Rectal smooth muscle tissue (tissue), 1 donor: ENCODE measurements around the gene P4HA2.
A peak's percentile ranks its signal among the peaks of the same experiment; 100 is the strongest.

ENCODE experiments used
- H3K27ac ChIP-seq: one replicate; pipeline ENCODE4 v1.7.0; 2013; ENCODE audit warnings: low read depth, low read length, inconsistent platforms
- H3K27me3 ChIP-seq: one replicate; pipeline ENCODE4 v1.7.0; 2013; ENCODE audit warnings: low read length; ENCODE audit not compliant: control insufficient read depth, insufficient read depth
- H3K36me3 ChIP-seq: one replicate; pipeline ENCODE4 v1.7.0; 2013; ENCODE audit warnings: low read length; ENCODE audit not compliant: control insufficient read depth, insufficient read depth
- H3K4me1 ChIP-seq: one replicate; pipeline ENCODE4 v1.7.0; 2013; ENCODE audit warnings: low read length; ENCODE audit not compliant: control insufficient read depth, insufficient read depth
- H3K4me3 ChIP-seq: one replicate; pipeline ENCODE4 v1.7.0; 2013; ENCODE audit warnings: low read length
- H3K9ac ChIP-seq: one replicate; pipeline ENCODE4 v1.7.0; 2013; ENCODE audit warnings: low read length

The P4HA2 gene

DNA sequence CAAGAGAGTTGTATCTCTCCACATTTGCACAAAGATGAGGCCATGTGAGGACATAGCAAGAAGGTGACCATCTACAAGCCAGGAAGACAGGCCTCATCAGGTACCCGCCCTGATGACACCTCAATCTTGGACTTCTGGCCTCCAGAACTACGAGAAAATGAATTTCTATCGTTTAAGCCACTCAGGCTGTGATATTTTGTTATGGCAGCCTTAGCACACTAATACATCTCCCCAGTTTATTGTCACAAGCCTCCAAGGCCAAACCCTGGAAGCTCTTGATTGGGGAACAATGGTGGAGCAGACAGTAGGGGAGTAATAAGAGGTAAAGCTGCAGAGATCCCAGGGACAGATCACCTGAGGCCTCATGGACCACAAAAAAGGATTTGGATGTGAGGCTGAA is 7.7 kb upstream of the P4HA2 start:
- no peaks in the 10 kb centered on the region for H3K27me3 ChIP-seq
- H3K27ac ChIP-seq: no peak overlapping the region
- H3K36me3 ChIP-seq: no peaks in the 10 kb centered on the region
- no peak overlapping the region for H3K4me3 ChIP-seq
- no peaks in the 10 kb centered on the region for H3K4me1 ChIP-seq
- H3K9ac ChIP-seq: no peak overlapping the region

DNA sequence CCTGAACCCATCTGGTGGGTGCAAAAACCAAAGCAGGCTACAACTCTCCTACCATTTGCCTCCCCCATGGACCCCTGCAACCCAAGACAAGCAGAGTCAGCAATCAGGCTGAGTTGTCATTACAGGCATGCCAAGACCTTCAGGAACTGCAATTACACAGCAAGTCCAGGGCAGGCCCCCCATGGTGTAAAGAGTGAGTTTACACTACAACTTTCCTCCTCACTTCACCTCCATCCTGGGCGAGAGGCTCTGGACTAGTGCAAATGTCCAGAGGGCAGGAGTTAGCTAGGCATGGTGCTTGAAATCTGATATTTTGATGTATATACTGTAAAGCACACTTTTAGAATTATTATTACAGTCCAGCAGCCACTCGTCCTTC is 7.0 kb upstream of the P4HA2 start:
- no peaks in the 10 kb centered on the region for H3K4me1 ChIP-seq
- H3K9ac ChIP-seq: no peak overlapping the region
- H3K36me3 ChIP-seq: no peaks in the 10 kb centered on the region
- no peak overlapping the region for H3K27ac ChIP-seq
- no peaks in the 10 kb centered on the region for H3K27me3 ChIP-seq
- H3K4me3 ChIP-seq: no peak overlapping the region

- H3K4me1 ChIP-seq: no peaks in the 10 kb centered on the region
- no peaks in the 10 kb centered on the region for H3K36me3 ChIP-seq
- H3K27ac ChIP-seq: no peak overlapping the region
- H3K9ac ChIP-seq: no peak overlapping the region
- H3K27me3 ChIP-seq: no peaks in the 10 kb centered on the region
- no peak overlapping the region for H3K4me3 ChIP-seq
Measured at GRCh38 chr5:132233811-132234683, 6.4 kb upstream of the P4HA2 start.

DNA sequence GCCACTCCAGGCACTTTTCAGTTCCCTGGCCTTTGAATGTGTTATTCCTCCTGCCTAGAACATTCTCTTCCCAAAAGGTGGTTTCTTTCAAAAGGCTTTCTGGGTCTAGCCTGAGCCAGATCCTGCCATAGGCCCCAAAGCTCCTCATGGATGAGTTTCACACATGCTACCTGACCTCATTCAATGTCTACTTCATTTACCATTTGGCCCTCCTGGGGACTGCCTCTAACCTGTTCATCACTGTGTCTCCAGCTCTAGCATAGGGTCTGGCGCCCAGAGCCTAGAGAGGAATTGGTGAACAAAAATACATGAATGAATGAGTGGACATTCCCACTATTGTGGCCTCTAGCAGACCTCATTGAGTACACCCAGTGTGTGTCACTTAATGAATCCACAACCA is 5.4 kb upstream of the P4HA2 start:
- no peak overlapping the region for H3K27ac ChIP-seq
- H3K4me3 ChIP-seq: no peak overlapping the region
- H3K9ac ChIP-seq: no peak overlapping the region
- no peaks in the 10 kb centered on the region for H3K36me3 ChIP-seq
- H3K4me1 ChIP-seq: no peaks in the 10 kb centered on the region
- no peaks in the 10 kb centered on the region for H3K27me3 ChIP-seq

- H3K36me3 ChIP-seq: no peaks in the 10 kb centered on the region
- no peak overlapping the region for H3K4me3 ChIP-seq
- H3K4me1 ChIP-seq: no peaks in the 10 kb centered on the region
- H3K27ac ChIP-seq: no peak overlapping the region
- no peak overlapping the region for H3K9ac ChIP-seq
- H3K27me3 ChIP-seq: no peaks in the 10 kb centered on the region
Measured at GRCh38 chr5:132232465-132232864, 4.8 kb upstream of the P4HA2 start.

DNA sequence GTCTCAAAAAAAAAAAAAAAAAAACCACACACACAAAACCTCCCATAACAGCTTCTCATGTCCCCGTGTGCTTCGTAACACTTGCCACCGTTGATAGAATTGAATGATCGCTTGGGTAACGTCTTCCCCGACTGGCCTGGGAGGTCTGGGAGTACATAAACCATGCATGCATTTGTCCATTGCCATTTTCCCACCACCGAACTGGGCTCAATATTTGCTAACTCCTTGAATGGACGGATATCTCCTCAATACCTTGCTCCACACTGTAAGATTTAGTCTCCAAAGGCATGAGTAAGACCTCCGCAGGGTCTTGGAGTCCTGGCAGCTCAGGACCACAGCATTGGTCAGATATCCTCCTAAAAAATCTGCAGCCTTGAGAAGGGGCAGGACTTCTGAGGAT is 3.2 kb upstream of the P4HA2 start:
- H3K4me3 ChIP-seq: no peak overlapping the region
- H3K36me3 ChIP-seq: no peaks in the 10 kb centered on the region
- no peak overlapping the region for H3K27ac ChIP-seq
- peaks cover 8% of the 10 kb centered on the region for H3K4me1 ChIP-seq
- no peaks in the 10 kb centered on the region for H3K27me3 ChIP-seq
- no peak overlapping the region for H3K9ac ChIP-seq

DNA sequence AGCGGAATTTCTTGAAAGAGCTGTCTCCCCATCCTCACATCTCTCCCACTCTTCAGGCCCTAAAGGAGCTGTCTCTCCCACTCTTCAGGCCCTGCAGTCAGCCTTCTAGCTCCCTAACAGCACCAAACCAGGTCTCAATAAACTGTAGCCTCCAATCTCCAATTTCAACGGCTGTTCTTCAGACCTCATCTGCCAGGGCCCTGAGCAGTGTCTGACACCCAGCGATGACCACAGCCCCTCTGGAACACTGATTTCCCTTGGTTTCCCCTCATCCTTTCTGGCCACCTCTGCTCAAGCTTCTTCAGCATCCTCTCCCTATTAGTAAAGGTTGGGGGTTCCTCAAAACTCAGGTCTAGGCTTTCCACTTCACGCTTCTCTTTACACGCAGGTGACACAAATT is 1.6 kb upstream of the P4HA2 start:
- Histone ChIP-seq H3K4me3 (no peak overlapping the region), H3K36me3 (no peaks in the 10 kb centered on the region), H3K4me1 (peaks cover 24% of the 10 kb centered on the region), H3K27me3 (no peaks in the 10 kb centered on the region), H3K9ac (no peak overlapping the region), H3K27ac (no peak overlapping the region)

DNA sequence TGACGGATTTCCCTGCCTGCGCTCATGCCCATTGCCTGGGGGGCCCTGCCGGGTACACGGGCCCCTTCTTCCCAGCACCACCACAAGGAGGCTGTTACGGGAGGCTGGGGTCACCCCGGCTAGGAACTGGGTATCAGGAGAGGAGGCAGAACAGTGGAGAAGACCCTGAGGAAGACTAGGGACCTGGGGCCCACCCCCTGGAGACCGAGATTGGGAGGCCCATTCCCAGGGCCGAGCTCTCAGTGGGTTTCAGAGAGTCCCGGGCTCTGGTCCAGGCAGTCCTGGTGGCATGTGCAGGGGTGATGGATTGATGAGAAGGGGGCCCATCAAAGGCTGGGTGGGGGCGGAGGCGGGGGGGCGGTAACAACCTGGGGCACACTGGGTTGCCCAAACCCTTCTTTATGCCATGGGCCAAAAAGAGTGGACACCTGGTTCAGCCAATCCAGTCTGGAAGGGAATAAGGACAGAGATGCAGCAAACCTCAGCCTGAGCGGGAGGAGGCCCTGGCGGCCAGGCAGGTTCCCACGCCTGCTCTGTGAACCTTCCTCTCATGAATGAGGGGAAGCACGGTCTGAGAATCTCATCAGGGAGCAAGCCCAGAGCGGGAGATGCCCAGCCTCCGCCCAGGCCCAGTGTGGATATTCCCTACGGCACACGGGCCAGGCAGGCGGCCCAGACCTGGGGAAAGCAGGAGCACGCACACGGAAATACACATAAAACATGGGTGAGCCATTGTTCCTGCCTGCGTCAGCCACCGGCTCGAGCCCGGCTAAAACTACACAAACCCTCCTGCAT is 785 bp upstream of the P4HA2 start:
- H3K27ac ChIP-seq: peak overlapping the region; percentile 89
- peak overlapping the region; percentile 1 for H3K9ac ChIP-seq
- no peaks in the 10 kb centered on the region for H3K27me3 ChIP-seq
- peaks cover 28% of the 10 kb centered on the region for H3K4me1 ChIP-seq
- H3K4me3 ChIP-seq: peak overlapping the region; percentile 65
- no peaks in the 10 kb centered on the region for H3K36me3 ChIP-seq

- H3K36me3 ChIP-seq: no peaks in the 10 kb centered on the region
- H3K27ac ChIP-seq: peak overlapping the region; percentile 89
- peak overlapping the region; percentile 38 for H3K9ac ChIP-seq
- peak overlapping the region; percentile 65 for H3K4me3 ChIP-seq
- H3K4me1 ChIP-seq: peaks cover 37% of the 10 kb centered on the region
- no peaks in the 10 kb centered on the region for H3K27me3 ChIP-seq
Measured at GRCh38 chr5:132227235-132227484, 493 bp downstream of the P4HA2 start.

DNA sequence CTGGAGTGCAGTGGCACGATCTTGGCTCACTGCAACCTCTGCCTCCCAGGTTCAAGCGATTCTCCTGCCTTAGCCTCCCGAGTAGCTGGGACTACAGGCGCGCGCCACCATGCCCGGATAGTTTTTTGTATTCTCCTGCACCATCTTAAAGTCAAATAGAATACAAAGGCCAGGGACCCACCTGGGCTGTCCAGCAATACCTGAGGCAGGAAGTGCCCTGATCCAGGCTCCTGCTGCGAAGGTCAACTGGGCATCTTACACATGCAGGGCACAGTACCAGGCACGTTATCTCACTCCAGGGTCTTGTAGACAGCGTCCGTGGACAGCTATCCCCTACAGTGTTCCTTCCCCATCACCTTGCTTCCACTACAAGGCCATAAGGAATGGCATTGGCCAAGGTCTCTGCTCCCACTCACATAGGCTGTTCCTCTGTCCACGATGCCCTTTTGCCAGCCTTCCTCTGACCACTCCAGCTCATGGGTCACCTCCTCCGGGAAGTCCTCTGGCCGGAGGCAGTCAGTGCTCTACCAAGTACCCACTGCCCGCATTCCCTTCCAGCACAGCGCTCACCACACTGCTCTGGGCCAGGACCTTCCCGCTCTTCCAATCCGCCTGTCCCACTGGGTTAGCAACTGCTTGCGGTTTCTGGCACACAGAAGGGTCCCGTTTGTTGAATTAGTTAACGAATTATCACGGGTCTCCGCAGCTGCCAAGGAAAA is 978 bp downstream of the P4HA2 start:
- Histone ChIP-seq H3K36me3 (no peaks in the 10 kb centered on the region), H3K9ac (peak overlapping the region; percentile 38), H3K4me1 (peaks cover 41% of the 10 kb centered on the region), H3K4me3 (peak overlapping the region; percentile 65), H3K27me3 (no peaks in the 10 kb centered on the region), H3K27ac (peak overlapping the region; percentile 89)

GRCh38 chr5:132225165-132226032 is 2.3 kb downstream of the P4HA2 start:
- Histone ChIP-seq H3K4me3 (peak overlapping the region; percentile 40), H3K4me1 (peaks cover 47% of the 10 kb centered on the region), H3K9ac (peak overlapping the region; percentile 10)

DNA sequence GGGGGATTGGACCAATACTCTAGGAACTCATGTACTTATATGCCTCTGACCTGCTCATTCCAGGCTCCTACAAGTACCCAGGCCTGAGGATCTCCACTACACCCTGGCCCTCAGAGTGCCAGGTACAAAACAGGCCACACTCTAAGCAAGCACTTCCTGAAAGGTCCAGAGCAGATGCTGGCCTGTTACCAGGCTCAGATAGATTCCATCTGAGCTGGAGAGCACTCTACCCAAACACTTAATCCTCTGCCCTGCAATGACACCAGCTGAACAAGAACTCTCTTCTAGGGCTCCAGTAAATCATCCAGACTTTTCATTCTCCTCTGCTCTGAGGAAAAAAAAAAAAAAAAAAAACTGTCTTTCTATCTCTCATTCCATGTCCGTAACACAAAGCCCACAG is 2.9 kb downstream of the P4HA2 start:
- Histone ChIP-seq H3K4me3 (no peak overlapping the region), H3K9ac (no peak overlapping the region), H3K4me1 (peaks cover 49% of the 10 kb centered on the region)

More at GRCh38 chr5:132225165-132226032, 2.3 kb downstream of the P4HA2 start:
- H3K36me3 ChIP-seq: no peaks in the 10 kb centered on the region
- H3K27me3 ChIP-seq: no peaks in the 10 kb centered on the region
- peak overlapping the region; percentile 89 for H3K27ac ChIP-seq

More for the DNA sequence above, 2.9 kb downstream of the P4HA2 start:
- Histone ChIP-seq H3K36me3 (no peaks in the 10 kb centered on the region), H3K27ac (peak overlapping the region; percentile 89), H3K27me3 (no peaks in the 10 kb centered on the region)
